ENCODE results near the gene TBC1D17. TPM values are rescaled to one million over a fixed set of nuclear protein-coding genes. Genes with fewer than 3 reads are reported as not detected.

TBC1D17 gene
- polyA plus RNA-seq, 3 donors from 2014 or later: 7.1 to 18.4 (median 7.3) TPM

DNA sequence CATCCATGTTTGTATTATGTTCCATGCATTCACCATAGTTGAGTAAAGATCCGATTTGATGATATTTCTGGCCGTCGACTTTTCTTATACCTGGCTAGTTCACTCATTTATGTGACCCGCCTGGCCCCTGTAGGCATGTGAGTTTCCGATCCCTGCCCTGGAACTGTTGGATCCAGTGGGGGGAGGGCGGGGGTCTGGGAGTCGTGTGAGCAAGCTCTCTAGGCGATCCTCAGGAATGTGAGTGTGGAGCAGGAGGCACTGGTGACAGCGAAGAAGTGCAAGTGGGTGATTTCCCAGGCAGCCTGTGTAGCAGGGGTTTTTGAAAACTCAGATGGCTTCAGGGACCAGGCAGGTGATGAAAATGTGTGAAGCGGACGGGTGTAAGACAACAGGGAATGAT, 37.2 kb upstream of the TBC1D17 start:
- Mint-ChIP-seq H3K27me3 (ENCODE audit: low read depth in 3 of 3) (peaks cover 0 to 2% (median 1%) of the 10 kb centered on the region in 3 donors), H3K9me3 (no peaks in the 10 kb centered on the region), H3K36me3 (peaks cover 13 to 21% (median 14%) of the 10 kb centered on the region in 3 donors), H3K4me3 (no peak overlapping the region), H3K27ac (no peak overlapping the region), H3K4me1 (peaks cover 12 to 16% of the 10 kb centered on the region in 2 donors)
- DNase-seq: no peak

- Mint-ChIP-seq H3K4me1 (peaks cover 12 to 16% of the 10 kb centered on the region in 2 donors), H3K27me3 (ENCODE audit: low read depth in 3 of 3) (peaks cover 0 to 2% (median 1%) of the 10 kb centered on the region in 3 donors), H3K4me3 (no peak overlapping the region), H3K27ac (no peak overlapping the region), H3K36me3 (peaks cover 13 to 21% (median 14%) of the 10 kb centered on the region in 3 donors), H3K9me3 (no peaks in the 10 kb centered on the region)
- DNase-seq: no peak
Observed at GRCh38 chr19:49840736-49841249, 36.7 kb upstream of the TBC1D17 start.

DNA sequence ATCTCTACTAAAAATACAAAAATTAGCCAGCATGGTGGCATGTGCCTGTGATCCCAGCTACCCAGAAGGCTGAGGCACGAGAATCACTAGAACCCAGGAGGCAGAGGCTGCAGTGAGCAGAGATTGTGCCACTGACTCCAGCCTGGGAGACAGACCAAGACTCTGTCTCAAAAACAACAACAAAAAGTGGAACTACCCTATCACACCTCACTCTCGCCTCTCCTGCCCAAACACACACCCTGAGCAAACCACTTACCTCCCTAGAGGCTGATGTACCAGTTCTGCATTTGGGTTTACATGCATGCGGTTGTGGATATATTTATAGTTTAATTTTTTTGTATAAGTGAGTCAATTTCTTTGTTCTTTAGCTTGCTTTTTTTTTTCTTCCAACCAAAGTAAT, 34.2 kb upstream of the TBC1D17 start:
- no peak for DNase-seq
- no peak overlapping the region for H3K4me3 Mint-ChIP-seq
- H3K4me1 Mint-ChIP-seq: peaks cover 8 to 10% of the 10 kb centered on the region in 2 donors
- H3K27me3 Mint-ChIP-seq (ENCODE audit: low read depth in 3 of 3): peaks cover 0 to 2% (median 1%) of the 10 kb centered on the region in 3 donors
- no peak overlapping the region for H3K27ac Mint-ChIP-seq
- peaks cover 8 to 10% (median 9%) of the 10 kb centered on the region in 3 donors for H3K36me3 Mint-ChIP-seq
- no peaks in the 10 kb centered on the region for H3K9me3 Mint-ChIP-seq

DNA sequence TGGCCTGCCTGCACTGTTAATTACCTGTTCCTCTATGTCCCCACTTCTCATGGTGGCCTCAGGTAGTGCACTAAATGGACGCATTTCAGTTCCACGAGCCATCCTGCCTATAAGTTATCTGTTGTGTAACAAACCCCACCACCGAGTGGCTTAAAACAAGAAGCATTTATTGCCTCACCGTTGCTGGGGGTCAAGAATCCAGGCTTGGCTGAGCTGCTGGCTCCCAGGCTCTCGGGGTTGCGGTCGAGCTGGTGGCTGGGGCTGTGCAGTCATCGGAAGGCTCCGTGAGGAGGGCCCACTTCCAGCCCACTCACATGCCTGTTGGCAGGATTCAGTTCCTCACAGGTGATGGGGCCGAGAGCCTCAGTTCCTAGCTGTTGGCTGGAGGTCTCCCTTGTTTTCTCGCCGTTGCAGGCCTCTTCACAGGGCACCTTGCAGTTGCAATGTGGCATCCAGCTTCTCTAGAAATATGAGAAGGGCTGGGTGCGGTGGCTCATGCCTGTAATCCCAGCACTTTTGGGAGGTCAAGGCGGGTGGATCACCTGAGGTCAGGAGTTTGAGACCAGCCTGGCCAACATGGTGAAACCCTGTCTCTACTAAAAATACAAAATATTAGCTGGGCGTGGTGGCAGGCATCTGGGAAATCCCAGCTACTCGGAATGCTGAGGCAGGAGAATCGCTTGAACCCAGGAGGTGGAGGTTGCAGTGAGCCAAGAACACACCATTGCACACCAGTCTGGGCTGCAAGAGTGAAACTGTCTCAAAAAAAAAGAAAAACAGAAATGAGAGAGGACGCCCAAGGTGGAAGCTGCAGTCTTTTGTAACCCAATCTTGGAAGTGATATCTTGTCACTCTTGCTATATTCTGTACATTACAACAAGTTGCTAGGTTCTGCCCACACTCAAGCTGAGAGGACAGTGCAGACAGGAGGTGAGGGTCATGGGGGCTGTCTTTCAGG, 33.1 kb upstream of the TBC1D17 start:
- Mint-ChIP-seq H3K9me3 (no peaks in the 10 kb centered on the region), H3K4me3 (no peak overlapping the region), H3K27ac (no peak overlapping the region), H3K27me3 (ENCODE audit: low read depth in 3 of 3) (peaks cover 0 to 4% (median 2%) of the 10 kb centered on the region in 3 donors), H3K36me3 (no peaks in the 10 kb centered on the region), H3K4me1 (peaks cover 16 to 17% of the 10 kb centered on the region in 2 donors)
- DNase-seq: no peak

GRCh38 chr19:49845414-49845813, 32.1 kb upstream of the TBC1D17 start:
- DNase-seq: no peak
- H3K4me1 Mint-ChIP-seq: peaks cover 23 to 25% of the 10 kb centered on the region in 2 donors
- no peak overlapping the region for H3K4me3 Mint-ChIP-seq
- no peaks in the 10 kb centered on the region for H3K36me3 Mint-ChIP-seq
- H3K9me3 Mint-ChIP-seq: no peaks in the 10 kb centered on the region
- peaks cover under 1 to 6% (median 2%) of the 10 kb centered on the region in 3 donors for H3K27me3 Mint-ChIP-seq (ENCODE audit: low read depth in 3 of 3)
- H3K27ac Mint-ChIP-seq: no peak overlapping the region

GRCh38 chr19:49846408-49846807, 31.1 kb upstream of the TBC1D17 start:
- Mint-ChIP-seq H3K27me3 (ENCODE audit: low read depth in 3 of 3) (peaks cover 5 to 10% (median 6%) of the 10 kb centered on the region in 3 donors), H3K36me3 (no peaks in the 10 kb centered on the region), H3K9me3 (no peaks in the 10 kb centered on the region), H3K27ac (no peak overlapping the region), H3K4me3 (no peak overlapping the region), H3K4me1 (peaks cover 23 to 25% of the 10 kb centered on the region in 2 donors)
- no peak for DNase-seq

DNA sequence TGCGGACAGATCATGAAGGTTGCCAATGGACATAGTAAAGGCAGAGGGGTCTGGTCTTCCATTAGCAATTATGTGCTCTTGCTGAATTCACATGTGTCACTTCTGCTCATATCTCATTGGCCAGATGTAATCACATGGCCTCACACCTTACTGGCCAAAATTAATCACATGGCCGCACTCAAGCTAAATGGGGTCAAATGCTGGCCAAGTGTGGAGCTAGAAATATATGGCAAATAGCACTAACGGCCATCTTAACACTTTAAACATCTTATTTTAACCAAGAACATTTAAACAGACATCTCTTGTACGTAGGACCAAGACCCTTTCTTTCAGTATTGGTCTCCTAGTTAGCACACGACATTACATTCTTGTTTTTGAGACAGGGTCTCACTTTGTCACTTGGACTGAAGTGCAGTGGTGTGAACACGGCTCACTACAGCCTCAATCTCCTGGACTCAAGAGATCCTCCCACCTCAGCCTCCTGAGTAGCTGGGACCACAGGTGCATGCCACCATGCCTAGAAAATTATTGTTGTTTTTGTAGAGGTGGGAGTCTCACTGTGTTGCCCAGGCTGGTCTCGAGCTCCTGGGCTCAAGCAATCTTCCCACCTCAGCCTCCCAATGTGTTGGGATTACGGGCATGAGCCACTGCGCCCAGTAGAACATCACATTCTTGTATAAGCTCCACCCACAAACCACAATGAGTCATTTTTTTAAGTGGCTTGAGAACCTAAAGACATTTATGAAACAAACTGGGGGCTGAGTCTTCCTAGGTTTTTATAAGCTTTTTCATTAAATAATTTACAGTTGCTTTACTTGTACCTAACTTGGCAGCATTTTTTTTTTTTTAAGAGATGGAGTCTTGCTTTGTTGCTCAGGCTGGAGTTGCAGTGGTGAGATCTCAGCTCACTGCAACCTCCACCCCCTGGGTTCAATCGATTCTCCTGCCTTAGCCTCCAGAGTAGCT, 29.5 kb upstream of the TBC1D17 start:
- Mint-ChIP-seq H3K9me3 (no peaks in the 10 kb centered on the region), H3K27me3 (ENCODE audit: low read depth in 3 of 3) (peaks cover 6 to 12% (median 8%) of the 10 kb centered on the region in 3 donors), H3K36me3 (no peaks in the 10 kb centered on the region), H3K4me1 (peaks cover 35 to 37% of the 10 kb centered on the region in 2 donors), H3K4me3 (peak overlapping the region in 4 of 5 donors; percentile 31 to 90 (median 46)), H3K27ac (peak overlapping the region in 4 of 6 donors; percentile 5 to 71 (median 42))
- peak in 2 of 3 donors; percentile 29 to 34 for DNase-seq

GRCh38 chr19:49848938-49849337, 28.6 kb upstream of the TBC1D17 start:
- peaks cover 40% of the 10 kb centered on the region in 2 donors for H3K4me1 Mint-ChIP-seq
- H3K4me3 Mint-ChIP-seq: peak overlapping the region; percentile 47 to 92 (median 70)

DNA sequence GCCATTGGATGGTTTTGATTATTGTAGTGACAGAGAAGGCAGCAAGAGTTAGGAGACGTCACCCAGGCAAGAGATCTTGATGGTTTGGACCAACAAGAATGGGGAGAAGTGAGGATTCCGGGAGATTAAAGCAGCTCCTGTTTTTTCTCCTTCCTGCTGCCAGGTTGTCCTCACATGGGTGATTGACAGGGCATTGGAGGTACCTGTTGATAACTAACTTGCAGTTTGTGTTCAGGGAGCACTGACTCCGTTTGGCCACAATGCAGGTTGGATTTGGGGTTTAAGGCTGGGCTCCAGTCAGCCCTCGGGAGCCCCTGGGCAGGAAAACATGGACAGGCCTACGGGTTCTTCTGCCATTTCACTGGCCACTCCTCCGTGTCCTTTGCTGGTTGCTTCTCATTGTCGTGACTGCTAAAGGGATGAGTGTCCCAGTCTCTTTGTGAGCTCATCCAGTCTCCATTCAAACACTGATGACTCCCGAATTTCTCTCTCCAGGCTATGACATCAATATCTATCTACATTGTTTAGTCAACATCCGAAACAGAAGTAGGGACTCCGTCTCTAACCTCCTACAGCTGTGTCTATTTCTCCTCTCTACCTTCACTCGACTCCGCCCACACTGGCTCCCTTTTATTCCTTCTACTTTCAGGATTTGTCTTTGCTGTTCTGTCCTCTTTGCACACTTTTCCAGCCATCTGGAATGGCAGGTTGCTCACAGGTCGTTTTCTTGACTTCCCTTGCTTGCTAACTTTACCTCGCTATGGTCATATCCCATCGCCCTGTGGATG, 27.9 kb upstream of the TBC1D17 start:
- Mint-ChIP-seq H3K4me1 (peaks cover 40% of the 10 kb centered on the region in 2 donors), H3K27ac (peak overlapping the region; percentile 87 to 98 (median 94)), H3K4me3 (peak overlapping the region; percentile 90 to 96 (median 92)), H3K27me3 (ENCODE audit: low read depth in 3 of 3) (peaks cover 6 to 12% (median 8%) of the 10 kb centered on the region in 3 donors), H3K9me3 (no peaks in the 10 kb centered on the region), H3K36me3 (no peaks in the 10 kb centered on the region)
- DNase-seq: no peak

More at GRCh38 chr19:49848938-49849337, 28.6 kb upstream of the TBC1D17 start:
- peak overlapping the region; percentile 18 to 87 (median 46) for H3K27ac Mint-ChIP-seq
- H3K27me3 Mint-ChIP-seq (ENCODE audit: low read depth in 3 of 3): peaks cover 6 to 12% (median 8%) of the 10 kb centered on the region in 3 donors
- H3K36me3 Mint-ChIP-seq: no peaks in the 10 kb centered on the region
- H3K9me3 Mint-ChIP-seq: no peaks in the 10 kb centered on the region
- DNase-seq: no peak

GRCh38 chr19:49850221-49850486, 27.3 kb upstream of the TBC1D17 start:
- DNase-seq: no peak
- H3K27ac Mint-ChIP-seq: peak overlapping the region; percentile 88 to 98 (median 96)
- peak overlapping the region; percentile 90 to 96 (median 92) for H3K4me3 Mint-ChIP-seq
- peaks cover 6 to 12% (median 8%) of the 10 kb centered on the region in 3 donors for H3K27me3 Mint-ChIP-seq (ENCODE audit: low read depth in 3 of 3)
- no peaks in the 10 kb centered on the region for H3K9me3 Mint-ChIP-seq
- H3K36me3 Mint-ChIP-seq: no peaks in the 10 kb centered on the region
- peaks cover 40% of the 10 kb centered on the region in 2 donors for H3K4me1 Mint-ChIP-seq

DNA sequence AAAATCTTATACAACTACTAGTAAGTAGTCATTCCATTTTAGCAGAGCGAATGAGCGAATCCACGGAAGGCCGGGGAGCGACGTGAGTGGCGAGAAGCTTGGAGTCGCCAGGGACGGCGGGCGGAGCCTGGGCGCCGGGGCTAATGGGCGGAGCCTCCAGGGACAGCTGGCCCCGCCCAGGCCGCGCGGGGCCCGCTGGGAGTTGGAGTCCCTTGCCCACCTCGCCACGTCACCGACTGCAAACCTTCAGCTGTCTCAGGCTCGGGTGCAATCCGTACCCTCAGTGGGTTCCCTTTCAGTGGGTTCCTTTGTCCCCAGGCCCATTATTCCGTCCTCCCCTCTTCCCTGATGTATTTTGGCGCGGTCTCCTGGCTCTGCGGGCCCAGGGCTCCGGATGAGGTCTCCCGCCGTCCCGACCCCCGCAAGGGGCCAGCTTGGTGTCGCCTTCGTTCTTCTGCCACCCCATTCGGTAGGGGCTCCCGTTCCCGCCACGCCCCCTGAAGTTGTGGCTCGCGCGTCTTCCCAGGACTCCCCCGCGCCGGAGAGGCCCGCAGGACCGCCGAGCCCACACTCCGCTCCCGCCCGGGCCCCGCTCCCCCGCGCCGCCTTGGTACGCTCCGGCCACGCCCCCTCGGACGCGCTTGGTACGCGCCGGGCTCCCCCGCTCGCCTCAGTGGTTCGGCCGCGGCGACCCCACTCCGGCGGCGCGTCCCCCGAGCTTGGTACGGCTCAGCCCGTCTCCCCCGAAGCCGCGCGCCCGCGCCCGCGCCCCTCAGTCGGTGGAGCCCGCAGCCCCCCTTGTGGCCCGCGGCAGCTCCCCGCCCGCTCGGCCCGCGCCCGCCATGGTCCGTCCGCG, 26.8 kb upstream of the TBC1D17 start, which contains the start of gene PTOV1:
TSS of gene PTOV1 (plus strand) at position 673 of the 856 bp plus-strand sequence.
- peaks cover 6 to 12% (median 8%) of the 10 kb centered on the region in 3 donors for H3K27me3 Mint-ChIP-seq (ENCODE audit: low read depth in 3 of 3)
- no peaks in the 10 kb centered on the region for H3K9me3 Mint-ChIP-seq
- H3K36me3 Mint-ChIP-seq: no peaks in the 10 kb centered on the region
- peak within 1 kb of the TSS; percentile 88 to 98 (median 96) for H3K27ac Mint-ChIP-seq
- H3K4me1 Mint-ChIP-seq: peaks cover 40 to 45% of the 10 kb centered on the region in 2 donors
- DNase-seq: peak; percentile 87 to 90 (median 90)
- peak within 1 kb of the TSS; percentile 90 to 96 (median 92) for H3K4me3 Mint-ChIP-seq
